Medulla oblongata (tissue), 1 donor: ENCODE results near the gene OSBPL6.

ENCODE experiments used
- DNase-seq: peaks from one replicate; pipeline ENCODE4 v3.0.0-alpha.2; 2015; ENCODE audit errors: extremely low spot score

Gene OSBPL6

GRCh38 chr2:178436662-178437061 lies 242.3 kb downstream of the OSBPL6 start:
- DNase-seq: no peak

- no peak for DNase-seq
Measured at GRCh38 chr2:178441426-178441825, 247.1 kb downstream of the OSBPL6 start.

GRCh38 chr2:178448968-178449661 lies 254.8 kb downstream of the OSBPL6 start:
- DNase-seq: no peak

GRCh38 chr2:178449700-178450523 lies 255.6 kb downstream of the OSBPL6 start:
- DNase-seq: peak; percentile 50

- no peak for DNase-seq
Measured at GRCh38 chr2:178450524-178450773, 256.1 kb downstream of the OSBPL6 start.

- DNase-seq: peak; percentile 99
Measured at GRCh38 chr2:178450774-178451525, 256.6 kb downstream of the OSBPL6 start, which contains the start of the genes PJVK and PRKRA. Gene PJVK (plus strand): TSS chr2:178451378. CDS start chr2:178453410, 2,032 bp downstream. Gene PRKRA (minus strand): TSS chr2:178451175. CDS start chr2:178451030, 145 bp downstream.

- DNase-seq: no peak
Measured at GRCh38 chr2:178452334-178452733, 258.0 kb downstream of the OSBPL6 start.
